Stimulated activated naive CD4-positive, alpha-beta T cell treated with Interleukin-2 at 50 U/mL for 16 hours (primary cell): ENCODE data around the gene KANSL1.

Source experiments
- DNase-seq: peaks from one replicate; lab custom pipeline; 2025; lab: John Stamatoyannopoulos, UW

The KANSL1 gene

GRCh38 chr17:46140645-46141197 is 52.5 kb downstream of the KANSL1 start:
- no peak for DNase-seq

GRCh38 chr17:46139432-46140210 is 53.6 kb downstream of the KANSL1 start:
- DNase-seq = no peak

- DNase-seq = no peak
Observed at GRCh38 chr17:46138473-46138872, 54.8 kb downstream of the KANSL1 start.

GRCh38 chr17:46136820-46137219 is 56.4 kb downstream of the KANSL1 start:
- DNase-seq = no peak

- no peak for DNase-seq
Observed at GRCh38 chr17:46135879-46136563, 57.2 kb downstream of the KANSL1 start.

GRCh38 chr17:46135126-46135812 is 58.0 kb downstream of the KANSL1 start:
- DNase-seq = no peak

- DNase-seq = no peak
Observed at GRCh38 chr17:46129302-46129701, 63.9 kb downstream of the KANSL1 start.

- no peak for DNase-seq
Observed at GRCh38 chr17:46128453-46128852, 64.8 kb downstream of the KANSL1 start.

GRCh38 chr17:46127524-46127923 is 65.7 kb downstream of the KANSL1 start:
- DNase-seq = no peak

- no peak for DNase-seq
Observed at GRCh38 chr17:46126840-46127239, 66.4 kb downstream of the KANSL1 start.

- DNase-seq = no peak
Observed at GRCh38 chr17:46125831-46126230, 67.4 kb downstream of the KANSL1 start.

- no peak for DNase-seq
Observed at GRCh38 chr17:46124695-46125592, 68.3 kb downstream of the KANSL1 start.

- DNase-seq = no peak
Observed at GRCh38 chr17:46123607-46124006, 69.6 kb downstream of the KANSL1 start.

- no peak for DNase-seq
Observed at GRCh38 chr17:46122486-46122871, 70.8 kb downstream of the KANSL1 start.

- DNase-seq = no peak
Observed at GRCh38 chr17:46121841-46122485, 71.3 kb downstream of the KANSL1 start.

- no peak for DNase-seq
Observed at GRCh38 chr17:46121165-46121764, 72.0 kb downstream of the KANSL1 start.

- DNase-seq = no peak
Observed at GRCh38 chr17:46120537-46120936, 72.7 kb downstream of the KANSL1 start.

- no peak for DNase-seq
Observed at GRCh38 chr17:46120078-46120477, 73.2 kb downstream of the KANSL1 start.

GRCh38 chr17:46118964-46119363 is 74.3 kb downstream of the KANSL1 start:
- DNase-seq = no peak

- DNase-seq = no peak
Observed at GRCh38 chr17:46117850-46118696, 75.2 kb downstream of the KANSL1 start.
